ENCODE measurements around the gene SLC10A3.

The SLC10A3 gene

GRCh38 chrX:154508384-154508745 lies 17.9 kb upstream of the SLC10A3 start (continued):
- TF ChIP-seq ZNF473 (tag by site-specific recombination; IDR thresholded peaks at IDR 0.05) (no peak), ZNF174 (tag by site-specific recombination; IDR thresholded peaks at IDR 0.05) (no peak)

DNA sequence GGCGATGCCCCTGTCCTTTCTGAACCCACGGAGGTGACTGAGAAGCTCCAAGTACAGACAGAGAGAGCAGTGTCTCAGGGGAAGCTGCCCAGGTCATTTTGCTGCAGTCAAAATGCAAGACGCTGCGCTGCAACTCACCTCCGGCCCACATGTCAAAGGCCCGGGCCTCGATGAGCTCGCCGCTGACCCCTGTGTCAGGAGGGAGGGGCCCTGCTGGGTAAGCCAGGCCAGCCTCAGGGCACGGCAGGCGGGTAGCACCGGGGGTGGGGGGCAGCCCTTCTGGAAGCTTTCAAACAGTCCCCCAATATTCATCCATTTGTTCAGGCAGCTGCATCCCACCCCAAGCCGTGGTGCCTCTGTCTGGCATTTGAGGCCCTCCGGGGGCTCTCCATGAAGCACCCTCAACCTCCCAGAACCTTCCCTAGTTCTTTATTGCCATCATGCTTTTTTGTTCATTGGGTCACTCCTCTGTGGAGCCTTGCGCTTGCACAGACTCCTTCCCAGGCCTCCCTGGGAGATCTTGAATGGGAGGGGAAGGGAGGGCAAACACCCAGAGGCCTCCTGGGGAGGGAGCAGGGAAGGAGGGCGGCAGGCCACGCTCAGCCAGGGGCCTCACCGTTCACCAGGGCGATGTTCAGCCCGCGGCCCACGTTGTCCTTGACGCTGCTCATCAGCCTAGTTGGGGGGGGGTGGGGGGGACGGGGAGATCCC lies 17.4 kb upstream of the SLC10A3 start:
- ChIA-PET POLR2A (interaction anchor here (0.7 kb wide), 1 partner anchor 22 kb away, joined by 3 read pairs; the partner anchor contains the start of gene UBL4A), CTCF (no interaction called here)
- TF ChIP-seq ZNF76 (tag by site-specific recombination; IDR thresholded peaks at IDR 0.05; ENCODE audit: borderline replicate concordance, low read depth): no peak
- TF ChIP-seq GLIS1 (tag by site-specific recombination; IDR thresholded peaks at IDR 0.05): peak; percentile 62
- H3K27ac ChIP-seq (ENCODE audit: extremely low read depth, low read depth, low read length): no peak overlapping the region
- peaks cover 4 to 41% of the 10 kb centered on the region in 2 experiments; a peak in 2 of 3 replicates for H3K36me3 ChIP-seq (ENCODE audit: control insufficient read depth in 2 of 2, insufficient read depth in 1 of 2, low read length in 2 of 2)
- H3K4me1 ChIP-seq (ENCODE audit: control insufficient read depth, insufficient read depth, low read length): no peaks in the 10 kb centered on the region
- H3K9me3 ChIP-seq (ENCODE audit: control insufficient read depth, insufficient read depth, low read depth, low read length): no peaks in the 10 kb centered on the region
- H3K4me3 ChIP-seq (ENCODE audit: low read depth, low read length): no peak overlapping the region

- CTCF ChIA-PET: no interaction called here
- TF ChIP-seq TSHZ1 (tag by site-specific recombination; IDR thresholded peaks at IDR 0.05; ENCODE audit: borderline replicate concordance) (no peak), ZFP69B (tag by site-specific recombination; IDR thresholded peaks at IDR 0.05) (no peak), ZNF184 (tag by site-specific recombination; IDR thresholded peaks at IDR 0.05) (no peak), ZNF704 (tag by site-specific recombination; IDR thresholded peaks at IDR 0.05) (no peak), HOXA7 (CRISPR knock-in tag; IDR thresholded peaks at IDR 0.05; ENCODE audit: borderline replicate concordance) (no peak), ZNF324 (tag by site-specific recombination; IDR thresholded peaks at IDR 0.05) (no peak)
- TF ChIP-seq, protein P1, sequence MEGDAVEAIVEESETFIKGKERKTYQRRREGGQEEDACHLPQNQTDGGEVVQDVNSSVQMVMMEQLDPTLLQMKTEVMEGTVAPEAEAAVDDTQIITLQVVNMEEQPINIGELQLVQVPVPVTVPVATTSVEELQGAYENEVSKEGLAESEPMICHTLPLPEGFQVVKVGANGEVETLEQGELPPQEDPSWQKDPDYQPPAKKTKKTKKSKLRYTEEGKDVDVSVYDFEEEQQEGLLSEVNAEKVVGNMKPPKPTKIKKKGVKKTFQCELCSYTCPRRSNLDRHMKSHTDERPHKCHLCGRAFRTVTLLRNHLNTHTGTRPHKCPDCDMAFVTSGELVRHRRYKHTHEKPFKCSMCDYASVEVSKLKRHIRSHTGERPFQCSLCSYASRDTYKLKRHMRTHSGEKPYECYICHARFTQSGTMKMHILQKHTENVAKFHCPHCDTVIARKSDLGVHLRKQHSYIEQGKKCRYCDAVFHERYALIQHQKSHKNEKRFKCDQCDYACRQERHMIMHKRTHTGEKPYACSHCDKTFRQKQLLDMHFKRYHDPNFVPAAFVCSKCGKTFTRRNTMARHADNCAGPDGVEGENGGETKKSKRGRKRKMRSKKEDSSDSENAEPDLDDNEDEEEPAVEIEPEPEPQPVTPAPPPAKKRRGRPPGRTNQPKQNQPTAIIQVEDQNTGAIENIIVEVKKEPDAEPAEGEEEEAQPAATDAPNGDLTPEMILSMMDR (tag by site-specific recombination; IDR thresholded peaks at IDR 0.05): no peak
- Histone ChIP-seq H3K4me3 (ENCODE audit: low read depth, low read length) (no peak overlapping the region), H3K36me3 (ENCODE audit: control insufficient read depth in 2 of 2, insufficient read depth in 1 of 2, low read length in 2 of 2) (peaks cover 4 to 36% of the 10 kb centered on the region in 2 experiments; a peak in 2 of 3 replicates), H3K27ac (ENCODE audit: extremely low read depth, low read depth, low read length) (no peak overlapping the region), H3K4me1 (ENCODE audit: control insufficient read depth, insufficient read depth, low read length) (no peaks in the 10 kb centered on the region), H3K9me3 (ENCODE audit: control insufficient read depth, insufficient read depth, low read depth, low read length) (no peaks in the 10 kb centered on the region)
- POLR2A ChIA-PET: no interaction called here
Observed at GRCh38 chrX:154506483-154507332, 16.3 kb upstream of the SLC10A3 start.

DNA sequence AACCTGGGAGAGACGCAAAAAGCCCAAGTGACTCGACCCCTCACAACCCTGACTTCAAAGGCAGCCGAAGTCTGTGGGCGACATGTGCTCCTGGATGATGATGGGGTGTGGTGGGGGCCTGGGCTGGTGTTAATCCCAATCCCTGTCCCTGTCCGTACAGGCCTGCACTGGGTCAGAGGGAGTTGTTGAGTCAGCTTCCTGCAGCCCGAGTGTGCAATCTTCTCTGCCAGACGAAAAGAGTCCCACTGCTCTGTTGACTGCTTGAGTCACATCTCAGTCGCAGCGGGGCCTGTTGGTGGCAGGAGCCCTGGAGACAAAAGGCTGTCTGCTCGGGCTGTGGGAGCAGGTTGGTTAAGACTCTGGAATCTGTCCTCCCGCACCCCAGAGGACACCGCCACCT lies 15.3 kb upstream of the SLC10A3 start:
- POLR2A ChIA-PET: no interaction called here
- Histone ChIP-seq H3K27ac (ENCODE audit: extremely low read depth, low read depth, low read length) (no peak overlapping the region), H3K4me3 (ENCODE audit: low read depth, low read length) (no peak overlapping the region), H3K4me1 (ENCODE audit: control insufficient read depth, insufficient read depth, low read length) (no peaks in the 10 kb centered on the region), H3K9me3 (ENCODE audit: control insufficient read depth, insufficient read depth, low read depth, low read length) (no peaks in the 10 kb centered on the region), H3K36me3 (ENCODE audit: control insufficient read depth in 2 of 2, insufficient read depth in 1 of 2, low read length in 2 of 2) (peaks cover 4 to 30% of the 10 kb centered on the region in 2 experiments; a peak in 2 of 3 replicates)
- CTCF ChIA-PET: no interaction called here
- TF ChIP-seq ZNF362 (tag by site-specific recombination; IDR thresholded peaks at IDR 0.05): no peak
- no peak for TF ChIP-seq GLIS2 (tag by site-specific recombination; IDR thresholded peaks at IDR 0.05)
- no peak for TF ChIP-seq SCRT1 (tag by site-specific recombination; IDR thresholded peaks at IDR 0.05; ENCODE audit: borderline replicate concordance)
- no peak for TF ChIP-seq ZNF837 (tag by site-specific recombination; IDR thresholded peaks at IDR 0.05)
- TF ChIP-seq ZNF23 (tag by site-specific recombination; IDR thresholded peaks at IDR 0.05; ENCODE audit: borderline replicate concordance): no peak
- TF ChIP-seq, protein P1 (tag by site-specific recombination; IDR thresholded peaks at IDR 0.05): no peak
- no peak for TF ChIP-seq ZNF785 (tag by site-specific recombination; IDR thresholded peaks at IDR 0.05)
- TF ChIP-seq ZBTB1 (tag by site-specific recombination; IDR thresholded peaks at IDR 0.05): no peak

All from HEK293 (cell line).